ENCODE data around the gene AGGF1.
A peak's percentile ranks its signal among the peaks of the same experiment; 100 is the strongest.

Gene AGGF1

GRCh38 chr5:77024490-77024889 lies 5.7 kb upstream of the AGGF1 start:
- H3K4me3 ChIP-seq (ENCODE audit: low read depth, low read length, poor library complexity, severe bottlenecking) = no peak overlapping the region
- H3K27me3 ChIP-seq (ENCODE audit: insufficient read depth, low read length) = no peaks in the 10 kb centered on the region
- no peak overlapping the region for H2AFZ ChIP-seq (ENCODE audit: low read length)
- TF ChIP-seq, protein P1, sequence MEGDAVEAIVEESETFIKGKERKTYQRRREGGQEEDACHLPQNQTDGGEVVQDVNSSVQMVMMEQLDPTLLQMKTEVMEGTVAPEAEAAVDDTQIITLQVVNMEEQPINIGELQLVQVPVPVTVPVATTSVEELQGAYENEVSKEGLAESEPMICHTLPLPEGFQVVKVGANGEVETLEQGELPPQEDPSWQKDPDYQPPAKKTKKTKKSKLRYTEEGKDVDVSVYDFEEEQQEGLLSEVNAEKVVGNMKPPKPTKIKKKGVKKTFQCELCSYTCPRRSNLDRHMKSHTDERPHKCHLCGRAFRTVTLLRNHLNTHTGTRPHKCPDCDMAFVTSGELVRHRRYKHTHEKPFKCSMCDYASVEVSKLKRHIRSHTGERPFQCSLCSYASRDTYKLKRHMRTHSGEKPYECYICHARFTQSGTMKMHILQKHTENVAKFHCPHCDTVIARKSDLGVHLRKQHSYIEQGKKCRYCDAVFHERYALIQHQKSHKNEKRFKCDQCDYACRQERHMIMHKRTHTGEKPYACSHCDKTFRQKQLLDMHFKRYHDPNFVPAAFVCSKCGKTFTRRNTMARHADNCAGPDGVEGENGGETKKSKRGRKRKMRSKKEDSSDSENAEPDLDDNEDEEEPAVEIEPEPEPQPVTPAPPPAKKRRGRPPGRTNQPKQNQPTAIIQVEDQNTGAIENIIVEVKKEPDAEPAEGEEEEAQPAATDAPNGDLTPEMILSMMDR (IDR thresholded peaks at IDR 0.05; ENCODE audit: low read length) = no peak
- no peak for TF ChIP-seq EZH2 (IDR thresholded peaks at IDR 0.05; ENCODE audit: borderline replicate concordance, low read length)
- H3K79me2 ChIP-seq (ENCODE audit: insufficient read depth, low read length) = no peaks in the 10 kb centered on the region
- no peak overlapping the region for H3K9ac ChIP-seq (ENCODE audit: low read length)
- H3K9me3 ChIP-seq (ENCODE audit: low read length) = peaks cover 11% of the 10 kb centered on the region
- H4K20me1 ChIP-seq (ENCODE audit: insufficient read depth, low read length) = no peaks in the 10 kb centered on the region
- peaks cover 6% of the 10 kb centered on the region for H3K4me1 ChIP-seq (ENCODE audit: insufficient read depth, low read length, severe bottlenecking)
- H3K4me2 ChIP-seq (ENCODE audit: low read length) = no peak overlapping the region
- no peaks in the 10 kb centered on the region for H3F3A ChIP-seq (ENCODE audit: insufficient read depth, low read length)
- peaks cover 9% of the 10 kb centered on the region; the same call in 1 of the 2 replicates for H3K36me3 ChIP-seq (ENCODE audit: insufficient read depth, low read length)
- no peaks in the 10 kb centered on the region for H3K9me2 ChIP-seq (ENCODE audit: low read depth, low read length)
- H3K27ac ChIP-seq (ENCODE audit: low read depth, low read length, poor library complexity, severe bottlenecking) = no peak overlapping the region

DNA sequence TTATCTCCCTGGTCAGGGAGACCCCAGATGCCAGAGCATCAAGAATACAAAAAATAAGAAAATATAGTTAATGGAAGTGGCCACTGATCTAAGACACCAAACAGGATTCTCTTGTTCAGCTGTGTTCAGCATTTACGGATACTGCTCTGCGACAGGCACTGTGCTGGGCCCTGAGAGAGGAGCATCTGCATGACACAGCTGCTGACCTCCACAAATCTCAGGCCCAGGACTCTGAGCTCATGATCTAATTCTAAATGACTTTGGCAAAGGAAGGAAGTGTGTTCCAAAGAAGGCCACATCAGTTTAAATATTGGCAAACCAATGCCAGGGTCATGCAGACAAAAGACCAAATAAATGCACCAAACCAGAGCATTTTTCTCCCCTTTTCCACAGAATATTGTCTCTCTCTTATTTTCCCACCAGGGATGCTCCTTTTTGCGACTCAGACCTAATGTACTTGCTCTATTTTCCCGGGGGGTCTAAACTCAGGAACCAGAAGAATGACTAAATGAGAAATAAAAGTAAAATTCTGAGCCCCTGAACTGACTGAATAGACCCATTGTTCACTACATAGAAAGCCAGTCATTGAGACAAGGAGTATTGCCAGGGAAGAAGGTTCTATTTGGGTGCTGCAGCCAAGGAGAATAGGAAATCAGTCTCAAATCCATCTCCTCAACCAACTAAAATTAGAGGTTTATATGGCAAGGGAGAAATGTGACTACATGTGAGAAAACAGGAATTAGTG lies 1.4 kb upstream of the AGGF1 start:
- peaks cover 15% of the 10 kb centered on the region for H3K9me3 ChIP-seq (ENCODE audit: low read length)
- H3K27me3 ChIP-seq (ENCODE audit: insufficient read depth, low read length) = no peaks in the 10 kb centered on the region
- H3F3A ChIP-seq (ENCODE audit: insufficient read depth, low read length) = no peaks in the 10 kb centered on the region
- peaks cover 8% of the 10 kb centered on the region; the same call in 1 of the 2 replicates for H3K36me3 ChIP-seq (ENCODE audit: insufficient read depth, low read length)
- H3K4me3 ChIP-seq (ENCODE audit: low read depth, low read length, poor library complexity, severe bottlenecking) = no peak overlapping the region
- no peak overlapping the region for H2AFZ ChIP-seq (ENCODE audit: low read length)
- no peaks in the 10 kb centered on the region for H4K20me1 ChIP-seq (ENCODE audit: insufficient read depth, low read length)
- no peak overlapping the region for H3K9ac ChIP-seq (ENCODE audit: low read length)
- H3K27ac ChIP-seq (ENCODE audit: low read depth, low read length, poor library complexity, severe bottlenecking) = no peak overlapping the region
- H3K4me1 ChIP-seq (ENCODE audit: insufficient read depth, low read length, severe bottlenecking) = peaks cover 32% of the 10 kb centered on the region
- TF ChIP-seq, protein P1 (IDR thresholded peaks at IDR 0.05; ENCODE audit: low read length) = no peak
- TF ChIP-seq EZH2 (IDR thresholded peaks at IDR 0.05; ENCODE audit: borderline replicate concordance, low read length) = no peak
- peaks cover 18% of the 10 kb centered on the region for H3K79me2 ChIP-seq (ENCODE audit: insufficient read depth, low read length)
- no peak overlapping the region for H3K4me2 ChIP-seq (ENCODE audit: low read length)
- H3K9me2 ChIP-seq (ENCODE audit: low read depth, low read length) = no peaks in the 10 kb centered on the region

DNA sequence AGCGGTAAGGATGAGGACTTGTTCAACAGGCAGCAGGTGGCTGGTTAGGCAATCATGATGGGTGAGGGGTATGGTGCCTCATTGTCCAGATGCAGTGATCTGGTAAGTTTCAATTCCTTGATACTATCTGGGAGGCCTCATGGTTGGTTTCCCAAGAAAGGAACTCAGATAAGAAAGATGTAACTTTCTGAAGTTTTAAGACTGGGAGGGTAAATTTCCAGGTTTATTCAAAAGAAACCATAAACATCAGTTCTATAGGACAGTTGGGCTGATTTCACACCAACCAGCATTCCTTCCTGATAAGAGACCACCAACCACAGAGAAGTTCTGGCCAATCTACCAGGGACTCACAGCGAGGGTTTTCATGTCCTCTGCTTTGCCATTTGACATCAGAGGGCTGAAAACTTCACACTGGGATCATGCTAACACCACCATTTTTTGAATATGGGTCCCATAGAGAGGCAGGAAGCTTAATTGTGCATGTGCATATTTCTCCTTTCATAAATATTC lies 773 bp upstream of the AGGF1 start:
- no peak for TF ChIP-seq EZH2 (IDR thresholded peaks at IDR 0.05; ENCODE audit: borderline replicate concordance, low read length)
- TF ChIP-seq, protein P1 (IDR thresholded peaks at IDR 0.05; ENCODE audit: low read length) = no peak
- Histone ChIP-seq H3K4me2 (ENCODE audit: low read length) (no peak overlapping the region), H4K20me1 (ENCODE audit: insufficient read depth, low read length) (no peaks in the 10 kb centered on the region)

More for the DNA sequence above, 773 bp upstream of the AGGF1 start:
- Histone ChIP-seq H3K4me3 (ENCODE audit: low read depth, low read length, poor library complexity, severe bottlenecking) (peak overlapping the region; percentile 88), H3K79me2 (ENCODE audit: insufficient read depth, low read length) (peaks cover 24% of the 10 kb centered on the region), H3K9me3 (ENCODE audit: low read length) (peaks cover 15% of the 10 kb centered on the region), H3F3A (ENCODE audit: insufficient read depth, low read length) (no peaks in the 10 kb centered on the region), H3K9ac (ENCODE audit: low read length) (no peak overlapping the region), H3K9me2 (ENCODE audit: low read depth, low read length) (no peaks in the 10 kb centered on the region), H2AFZ (ENCODE audit: low read length) (peak overlapping the region; percentile 87), H3K4me1 (ENCODE audit: insufficient read depth, low read length, severe bottlenecking) (peaks cover 33% of the 10 kb centered on the region), H3K27me3 (ENCODE audit: insufficient read depth, low read length) (no peaks in the 10 kb centered on the region), H3K27ac (ENCODE audit: low read depth, low read length, poor library complexity, severe bottlenecking) (no peak overlapping the region), H3K36me3 (ENCODE audit: insufficient read depth, low read length) (peaks cover 8% of the 10 kb centered on the region; the same call in 1 of the 2 replicates)

All from OCI-LY1 (cell line).